Stimulated activated naive CD8-positive, alpha-beta T cell treated with anti-CD3 and anti-CD28 coated beads, Interleukin-15, Interleukin-2, amounts not matched to agents 100 U/mL and 50 U/mL, for 24 hours (primary cell): Measurements from ENCODE around the gene SELP.
"Not testable (repeated sequence)": the region's sequence is repeated elsewhere in the genome, so short reads cannot be mapped to it uniquely, and the experiment has no call there.

Source experiments
- ATAC-seq: fragments of 150-1000 bp; cut with Tn5 transposase; one replicate; pipeline ENCODE4 v1.10.0; 2021
- DNase-seq: peaks from one replicate; pipeline ENCODE4 v3.0.0; 2021

SELP gene

GRCh38 chr1:169630006-169630405, at the start of gene SELP:
Gene SELP (minus strand): TSS chr1:169630124. CDS start chr1:169630074, 50 bp downstream.
- DNase-seq (no peak), ATAC-seq (no peak)

DNA sequence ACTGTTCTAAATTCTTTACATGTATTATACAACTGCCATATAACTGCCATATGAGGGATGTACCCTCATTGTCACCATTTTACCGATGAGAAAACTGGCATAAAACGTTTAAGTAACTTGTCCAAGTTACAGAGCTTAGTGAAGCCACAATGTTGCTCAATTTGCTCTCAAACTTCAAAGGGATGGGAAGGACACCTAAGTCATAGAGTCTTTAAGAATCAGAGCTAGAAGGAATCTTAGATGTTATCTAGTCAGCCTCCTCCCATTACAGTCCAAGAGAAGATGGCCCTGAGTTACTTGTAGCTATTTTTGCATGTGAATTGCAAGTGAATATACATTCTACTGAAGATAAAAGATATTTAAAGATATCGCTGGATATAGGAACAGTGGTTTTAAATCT, 49.8 kb upstream of the SELP start:
- no peak for ATAC-seq
- no peak for DNase-seq

GRCh38 chr1:169676001-169676400, 46.1 kb upstream of the SELP start:
- no peak for DNase-seq
- ATAC-seq, result no peak

GRCh38 chr1:169670836-169671235, 40.9 kb upstream of the SELP start:
- DNase-seq (no peak), ATAC-seq (no peak)

GRCh38 chr1:169670244-169670643, 40.3 kb upstream of the SELP start:
- DNase-seq, ATAC-seq: not testable (repeated sequence)

- DNase-seq, ATAC-seq: not testable (repeated sequence)
Measured at GRCh38 chr1:169667699-169668596, 38.0 kb upstream of the SELP start.

DNA sequence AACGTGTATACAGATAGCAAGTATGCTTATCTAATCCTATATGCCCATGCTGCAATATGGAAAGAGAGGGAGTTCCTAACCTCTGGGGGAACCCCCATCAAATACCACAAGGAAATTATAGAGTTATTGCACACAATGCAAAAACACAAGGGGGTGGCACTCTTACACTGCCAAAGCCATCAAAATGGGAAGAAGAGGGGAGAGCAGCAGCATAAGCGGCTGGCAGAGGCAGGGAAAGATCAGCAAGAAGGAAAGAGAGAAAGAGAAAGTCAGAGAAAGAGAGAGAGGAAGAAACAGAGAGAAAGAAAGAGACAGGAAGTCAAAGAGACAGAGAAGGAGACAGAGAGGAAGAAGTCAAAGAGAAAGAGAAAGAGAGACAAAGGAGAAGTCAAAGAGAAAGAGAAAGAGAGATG, 37.3 kb upstream of the SELP start:
- ATAC-seq, result peak; percentile 86
- not testable (repeated sequence) for DNase-seq

- ATAC-seq, DNase-seq: not testable (repeated sequence)
Measured at GRCh38 chr1:169662680-169663079, 32.8 kb upstream of the SELP start.

DNA sequence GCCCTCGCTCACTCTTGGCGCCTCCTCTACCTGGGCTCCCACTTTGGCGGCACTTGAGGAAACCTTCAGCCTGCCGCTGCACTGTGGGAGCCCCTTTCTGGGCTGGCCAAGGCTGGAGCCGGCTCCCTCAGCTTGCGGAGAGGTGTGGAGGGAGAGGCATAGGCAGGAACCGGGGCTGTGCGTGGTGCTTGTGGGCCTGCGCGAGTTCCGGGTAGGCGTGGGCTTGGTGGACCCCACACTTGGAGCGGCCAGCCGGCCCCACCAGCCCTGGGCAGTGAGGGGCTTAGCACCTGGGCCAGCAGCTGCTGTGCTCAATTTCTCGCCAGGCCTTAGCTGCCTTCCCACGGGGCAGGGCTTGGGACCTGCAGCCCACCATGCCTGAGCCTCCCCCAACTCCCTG, 31.1 kb upstream of the SELP start:
- not testable (repeated sequence) for DNase-seq, ATAC-seq

DNA sequence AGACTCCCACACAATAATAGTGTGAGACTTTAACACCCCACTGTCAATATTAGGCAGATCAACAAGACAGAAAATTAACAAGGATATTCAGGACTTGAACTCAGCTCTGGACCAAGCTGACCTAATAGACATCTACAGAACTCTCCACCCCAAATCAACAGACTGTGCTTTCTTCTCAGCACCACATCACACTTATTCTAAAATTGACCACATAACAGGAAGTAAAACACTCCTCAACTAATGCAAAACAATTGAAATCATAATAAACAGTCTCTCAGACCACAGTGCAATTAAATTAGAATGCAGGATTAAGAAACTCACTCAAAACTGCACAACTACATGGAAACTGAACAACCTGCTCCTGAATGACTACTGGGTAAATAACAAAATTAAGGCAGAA, 28.9 kb upstream of the SELP start:
- ATAC-seq, DNase-seq: not testable (repeated sequence)

- ATAC-seq (no peak), DNase-seq (no peak)
Measured at GRCh38 chr1:169653873-169654272, 23.9 kb upstream of the SELP start.

DNA sequence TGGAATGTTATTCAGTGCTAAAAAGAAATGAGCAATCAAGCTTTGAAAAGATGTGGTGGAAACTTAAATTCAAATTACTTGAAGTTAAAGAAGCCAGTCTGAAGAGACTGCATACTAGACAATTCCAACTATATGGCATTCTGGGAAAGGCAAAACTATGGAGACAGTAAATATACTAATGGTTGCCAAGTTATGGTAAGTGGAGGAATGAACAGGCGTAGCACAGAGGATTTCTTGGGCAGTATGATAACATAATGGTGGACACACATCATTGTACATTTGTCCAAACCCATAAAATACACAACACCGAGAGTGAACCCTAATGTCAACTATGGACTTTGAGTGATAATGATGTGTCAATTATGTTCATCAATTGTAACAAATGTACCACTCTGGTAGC, 21.1 kb upstream of the SELP start:
- DNase-seq, result no peak
- ATAC-seq, result no peak

DNA sequence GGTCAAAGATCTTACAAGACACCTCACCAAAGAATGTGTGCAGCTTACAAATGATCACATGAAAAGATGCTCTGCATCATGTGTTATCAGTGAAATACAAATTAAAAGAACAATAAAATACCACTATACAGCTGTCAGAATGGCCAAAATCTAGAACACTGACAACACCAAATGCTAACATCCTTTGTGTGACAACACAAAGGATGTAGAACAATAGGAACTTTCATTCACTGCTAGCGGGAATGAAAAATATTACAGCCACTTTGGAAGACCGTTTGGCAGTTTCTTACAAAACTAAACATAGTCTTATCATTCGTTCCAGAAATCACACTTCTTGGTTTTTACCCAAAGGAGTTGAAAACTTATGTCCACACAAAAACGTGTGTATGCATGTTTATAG, 20.6 kb upstream of the SELP start:
- DNase-seq (no peak), ATAC-seq (no peak)

DNA sequence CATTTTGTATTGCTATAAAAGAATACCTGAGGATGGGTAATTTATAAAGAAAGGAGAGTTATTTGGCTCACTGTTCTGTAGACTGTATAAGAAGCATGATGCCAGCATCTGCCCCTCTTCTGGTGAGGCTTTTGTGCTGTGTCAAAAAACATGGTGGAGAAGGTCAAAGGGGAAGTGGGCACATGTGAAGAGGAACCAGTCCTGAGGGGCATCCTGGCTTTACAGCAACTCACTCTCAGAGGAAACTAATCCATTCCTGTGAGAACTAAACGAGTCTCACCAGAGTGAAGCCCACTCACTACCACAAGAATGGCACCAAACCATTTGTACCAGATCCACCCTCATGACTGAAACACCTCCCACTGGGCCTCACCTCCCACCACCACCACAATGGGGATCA, 18.8 kb upstream of the SELP start:
- ATAC-seq (peak; percentile 35), DNase-seq (no peak)

DNA sequence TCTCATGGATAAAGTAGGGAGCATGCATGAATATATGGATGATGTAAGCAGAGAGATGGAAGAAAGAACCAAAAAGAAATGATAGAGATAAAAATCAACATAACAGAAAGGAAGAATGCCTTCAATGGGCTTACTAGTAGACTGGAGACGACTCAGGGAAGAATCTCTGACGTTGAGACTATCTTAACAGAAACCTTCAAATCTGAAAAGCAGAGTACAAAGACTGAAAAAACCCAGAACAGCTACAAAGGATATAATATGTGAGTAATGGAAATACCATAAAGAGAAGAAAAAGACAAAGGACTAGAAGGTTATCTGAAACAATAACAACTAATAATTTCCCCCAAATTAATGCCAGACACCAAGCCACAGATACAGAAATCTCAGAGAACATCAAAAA, 18.3 kb upstream of the SELP start:
- no peak for DNase-seq
- ATAC-seq, result peak; percentile 68

GRCh38 chr1:169647512-169647911, 17.6 kb upstream of the SELP start:
- DNase-seq, result no peak
- ATAC-seq, result peak; percentile 55

GRCh38 chr1:169644297-169644696, 14.4 kb upstream of the SELP start:
- ATAC-seq (no peak), DNase-seq (no peak)

GRCh38 chr1:169634877-169635276, 5.0 kb upstream of the SELP start:
- DNase-seq, result no peak
- no peak for ATAC-seq

GRCh38 chr1:169634145-169634544, 4.2 kb upstream of the SELP start:
- DNase-seq (no peak), ATAC-seq (no peak)

DNA sequence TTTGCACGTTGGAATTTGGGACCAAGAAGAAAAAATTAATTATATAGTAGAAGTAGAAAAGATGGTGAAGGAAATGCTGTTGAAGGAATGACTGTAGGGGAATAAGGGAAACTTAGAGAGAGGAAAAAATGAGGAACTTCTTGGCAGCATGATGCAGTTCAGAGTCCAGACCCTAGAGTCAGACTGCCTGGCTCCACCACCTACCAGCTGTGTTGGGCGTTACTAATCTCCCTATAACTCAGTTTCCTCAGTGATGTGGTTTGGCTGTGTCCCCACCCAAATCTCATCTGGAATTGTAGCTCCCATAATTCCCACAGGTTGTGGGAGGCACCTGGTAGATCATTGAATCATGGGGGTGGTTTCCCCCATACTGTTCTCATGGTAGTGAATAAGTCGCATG, 1.3 kb upstream of the SELP start:
- no peak for ATAC-seq

DNA sequence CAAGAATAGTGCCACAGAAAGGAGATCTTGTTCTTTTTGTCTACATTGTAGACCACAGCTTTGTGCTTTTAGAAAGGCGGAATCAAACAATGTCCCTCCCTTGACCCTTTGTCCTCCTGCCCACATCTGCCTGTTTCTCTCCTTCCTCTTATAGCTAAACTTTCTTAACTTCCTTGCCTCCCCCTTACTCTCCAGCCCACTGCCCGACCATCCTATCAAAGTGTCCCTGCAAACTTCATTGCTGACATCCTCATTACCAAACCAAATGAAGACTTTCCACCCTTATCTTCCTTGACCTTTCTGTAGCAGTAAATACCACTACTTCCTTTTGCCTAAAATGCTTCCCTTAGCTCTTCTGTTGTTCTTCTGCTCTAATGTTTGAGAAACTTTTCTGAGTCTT, 5.0 kb downstream of the SELP start:
- ATAC-seq (no peak), DNase-seq (no peak)

More for the DNA sequence above, 1.3 kb upstream of the SELP start:
- DNase-seq, result no peak

GRCh38 chr1:169624122-169624521, 5.8 kb downstream of the SELP start:
- ATAC-seq (no peak), DNase-seq (no peak)

GRCh38 chr1:169623132-169623926, 6.6 kb downstream of the SELP start:
- ATAC-seq (peak; percentile 87), DNase-seq (peak; percentile 24)
